SK-N-SH (cell line): ENCODE measurements around the gene NT5C1A. TPM values are rescaled to one million over a fixed set of nuclear protein-coding genes. Genes with fewer than 3 reads are reported as not detected.

Source experiments
- CTCF ChIA-PET: fragments of 300-600, 350-600 bp; formaldehyde crosslinking; extraction: SDS; loops from one replicate; lab custom pipeline; 2021; lab: Yijun Ruan, JAX
- POLR2A ChIA-PET: fragments of 350-600 bp; sonication (Branson Sonifier 250); formaldehyde crosslinking; extraction: SDS; loops from one replicate; lab custom pipeline; 2020; ENCODE audit warnings: antibody characterized with exemption, inconsistent platforms; lab: Yijun Ruan, JAX
- DNase-seq: peaks from one replicate; pipeline ENCODE4 v3.0.0; 2012
- H2AFZ ChIP-seq: fragments of 200-600 bp; sonication (generic); 2 replicates; pipeline ENCODE4 v1.8.1; 2016; ENCODE audit warnings: antibody characterized with exemption, mild to moderate bottlenecking, low read depth
- H3F3A ChIP-seq: fragments of 200-600 bp; sonication (generic); replicated peaks from 2 replicates; pipeline ENCODE3; 2016; ENCODE audit warnings: antibody characterized with exemption, mild to moderate bottlenecking; ENCODE audit not compliant: insufficient read depth
- H3K27ac ChIP-seq, 2 experiments: fragments of 200-500 bp in 1 of 2; fragments of 200-600 bp in 1 of 2; sonication (Bioruptor generic) in 1 of 2; sonication (generic), shearing (Covaris generic) in 1 of 2; 2 replicates each; pipeline versions ENCODE4 v1.5.1 to v1.6.1; 2014 to 2016; ENCODE audit warnings: low read depth in 2 of 2, inconsistent platforms in 1 of 2, low read length in 1 of 2, mild to moderate bottlenecking in 1 of 2, mixed read lengths in 1 of 2
- H3K27me3 ChIP-seq: fragments of 200-600 bp; sonication (generic), shearing (Covaris generic); 2 replicates; pipeline ENCODE4 v1.6.1; 2016; ENCODE audit warnings: mixed run types; ENCODE audit not compliant: insufficient read depth
- H3K36me3 ChIP-seq, 2 experiments: fragments of 200-500 bp in 1 of 2; fragments of 200-600 bp in 1 of 2; sonication (Bioruptor generic) in 1 of 2; sonication (generic) in 1 of 2; replicated peaks in 1 of 2; 2 replicates each; pipeline versions ENCODE3 to v1.5.1; 2014 to 2016; ENCODE audit warnings: low read length in 1 of 2, mild to moderate bottlenecking in 1 of 2; ENCODE audit not compliant: insufficient read depth in 2 of 2, control insufficient read depth in 1 of 2
- H3K4me1 ChIP-seq, 2 experiments: fragments of 200-500 bp in 1 of 2; fragments of 200-600 bp in 1 of 2; sonication (Bioruptor generic) in 1 of 2; sonication (generic), shearing (Covaris generic) in 1 of 2; 2 replicates each; pipeline versions ENCODE4 v1.5.1 to v1.6.1; 2014 to 2016; ENCODE audit warnings: low read depth in 1 of 2, low read length in 1 of 2, mixed run types in 1 of 2; ENCODE audit not compliant: insufficient read depth in 2 of 2, control insufficient read depth in 1 of 2
- H3K4me2 ChIP-seq: fragments of 200-600 bp; sonication (generic), shearing (Covaris generic); 2 replicates; pipeline ENCODE4 v1.6.1; 2017; ENCODE audit warnings: mixed run types
- H3K4me3 ChIP-seq, 2 experiments: fragments of 200-500 bp in 1 of 2; fragments of 200-600 bp in 1 of 2; sonication (Bioruptor generic) in 1 of 2; sonication (generic), shearing (Covaris generic) in 1 of 2; 2 replicates each; pipeline versions ENCODE4 v1.5.1 to v1.8.1; 2014 to 2016; ENCODE audit warnings: low read depth in 2 of 2, inconsistent platforms in 1 of 2, low read length in 1 of 2, mild to moderate bottlenecking in 1 of 2, mixed read lengths in 1 of 2, moderate library complexity in 1 of 2
- H3K79me2 ChIP-seq: fragments of 200-600 bp; sonication (generic); 2 replicates; pipeline ENCODE4 v1.8.1; 2017; ENCODE audit warnings: mild to moderate bottlenecking; ENCODE audit not compliant: insufficient read depth
- H3K9ac ChIP-seq: fragments of 200-600 bp; sonication (generic); 2 replicates; pipeline ENCODE4 v1.6.1; 2017; ENCODE audit warnings: mixed run types
- H3K9me2 ChIP-seq: fragments of 200-600 bp; sonication (generic); 2 replicates; pipeline ENCODE4 v1.6.1; 2017; ENCODE audit warnings: mixed run types
- H3K9me3 ChIP-seq: fragments of 200-600 bp; sonication (generic); 2 replicates; pipeline ENCODE4 v1.6.1; 2017; ENCODE audit warnings: mixed run types, mild to moderate bottlenecking, moderate library complexity
- H4K20me1 ChIP-seq: fragments of 200-600 bp; sonication (generic); 2 replicates; pipeline ENCODE4 v1.6.1; 2017; ENCODE audit warnings: mild to moderate bottlenecking, mixed run types; ENCODE audit not compliant: insufficient read depth
- CHD2 ChIP-seq: fragments of 150-350 bp; IDR thresholded peaks from 2 replicates; pipeline ENCODE4 v1.6.1; 2018; ENCODE audit warnings: low read length; ENCODE audit not compliant: partially characterized antibody
- EP300 ChIP-seq, 2 experiments: IDR thresholded peaks; 2 replicates each; pipeline versions ENCODE4 v1.4.0 to v1.6.1; 2012; ENCODE audit warnings: borderline replicate concordance in 1 of 2, low read depth in 1 of 2, low read length in 1 of 2
- FOSL2 ChIP-seq: IDR thresholded peaks from 2 replicates; pipeline ENCODE4 v1.4.0; 2012; ENCODE audit warnings: low read depth, mild to moderate bottlenecking, moderate library complexity, borderline replicate concordance
- FOXJ3 ChIP-seq: sonication (generic); formaldehyde crosslinking; IDR thresholded peaks from 2 replicates; pipeline ENCODE4 v1.5.1; 2020; ENCODE audit warnings: mild to moderate bottlenecking, missing genetic modification reagents
- NFIC ChIP-seq: IDR thresholded peaks from 2 replicates; pipeline ENCODE4 v1.4.0; 2012; ENCODE audit warnings: borderline replicate concordance
- WGBS: methylation state at CpG from one replicate; pipeline ENCODE4 v1.1.6; 2017; ENCODE audit warnings: low lambda C conversion rate; 5-methylcytosine and 5-hydroxymethylcytosine counted together
- polyA plus RNA-seq, 3 experiments: library from polyadenylated mRNA; depleted of rRNA; stranded (reverse); fragments of >200 nt; gene quantifications; 2 replicates each; pipeline ENCODE4 v1.2.3, GENCODE V29; 2012
- TF ChIP-seq, protein P1 (sequence below): IDR thresholded peaks from 2 replicates; pipeline ENCODE4; 2012
- TF ChIP-seq, protein P2 (sequence below): fragments of 150-350 bp; IDR thresholded peaks from 2 replicates; pipeline ENCODE4 v1.6.1; 2016; ENCODE audit warnings: mild to moderate bottlenecking, low read depth, low read length

The NT5C1A gene
- polyA plus RNA-seq, 1 of the 3 experiments (the other 2 are of a cell fraction): 0.12 TPM

DNA sequence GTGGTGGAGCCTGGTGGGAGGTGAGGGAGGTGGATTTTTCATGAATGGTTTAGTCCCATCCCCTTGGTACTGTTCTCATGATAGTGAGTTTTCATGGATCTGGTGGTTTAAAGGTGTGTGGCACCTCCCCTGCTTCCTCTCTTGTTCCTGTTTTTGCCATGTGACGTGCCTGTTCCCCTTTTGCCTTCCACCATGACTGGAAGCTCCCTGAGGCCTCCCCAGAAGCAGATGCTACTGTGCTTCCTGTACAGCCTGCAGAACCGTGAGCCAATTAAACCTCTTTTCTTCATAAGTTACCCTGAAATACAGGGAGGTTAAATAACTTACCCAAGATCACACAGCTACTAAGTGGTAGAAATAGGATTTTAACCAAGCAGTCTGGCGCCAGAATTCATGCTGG lies 28.2 kb downstream of the NT5C1A start:
- Histone ChIP-seq H3K4me1 (peaks cover 4 to 33% of the 10 kb centered on the region in 2 experiments; a peak in 2 of 4 replicates), H3K9ac (no peak overlapping the region), H3K27me3 (no peaks in the 10 kb centered on the region), H3K27ac (no peak overlapping the region), H3K36me3 (no peaks in the 10 kb centered on the region), H3K4me2 (no peak overlapping the region), H3K9me2 (no peaks in the 10 kb centered on the region), H2AFZ (no peak overlapping the region), H3F3A (peaks cover 8% of the 10 kb centered on the region), H4K20me1 (no peaks in the 10 kb centered on the region), H3K9me3 (no peaks in the 10 kb centered on the region), H3K79me2 (no peaks in the 10 kb centered on the region), H3K4me3 (no peak overlapping the region)
- ChIA-PET CTCF (interaction anchor here (0.8 to 3.0 kb wide), 5 partner anchors 8 to 38 kb away, joined by 3 to 12 read pairs (median 4); partner anchors contain the start of gene NT5C1A), POLR2A (no interaction called here)
- WGBS: 91% methylated on average over 3 of the region's 3 CpGs
- DNase-seq: no peak
- TF ChIP-seq FOXJ3 (CRISPR knock-in tag) (no peak), CHD2 (no peak), EP300 (IDR thresholded peaks at IDR 0.05; ENCODE audit: borderline replicate concordance in 1 of 2, low read depth in 1 of 2, low read length in 1 of 2) (no peak)
- TF ChIP-seq, protein P1, sequence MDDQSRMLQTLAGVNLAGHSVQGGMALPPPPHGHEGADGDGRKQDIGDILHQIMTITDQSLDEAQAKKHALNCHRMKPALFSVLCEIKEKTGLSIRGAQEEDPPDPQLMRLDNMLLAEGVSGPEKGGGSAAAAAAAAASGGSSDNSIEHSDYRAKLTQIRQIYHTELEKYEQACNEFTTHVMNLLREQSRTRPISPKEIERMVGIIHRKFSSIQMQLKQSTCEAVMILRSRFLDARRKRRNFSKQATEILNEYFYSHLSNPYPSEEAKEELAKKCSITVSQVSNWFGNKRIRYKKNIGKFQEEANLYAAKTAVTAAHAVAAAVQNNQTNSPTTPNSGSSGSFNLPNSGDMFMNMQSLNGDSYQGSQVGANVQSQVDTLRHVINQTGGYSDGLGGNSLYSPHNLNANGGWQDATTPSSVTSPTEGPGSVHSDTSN: no peak

DNA sequence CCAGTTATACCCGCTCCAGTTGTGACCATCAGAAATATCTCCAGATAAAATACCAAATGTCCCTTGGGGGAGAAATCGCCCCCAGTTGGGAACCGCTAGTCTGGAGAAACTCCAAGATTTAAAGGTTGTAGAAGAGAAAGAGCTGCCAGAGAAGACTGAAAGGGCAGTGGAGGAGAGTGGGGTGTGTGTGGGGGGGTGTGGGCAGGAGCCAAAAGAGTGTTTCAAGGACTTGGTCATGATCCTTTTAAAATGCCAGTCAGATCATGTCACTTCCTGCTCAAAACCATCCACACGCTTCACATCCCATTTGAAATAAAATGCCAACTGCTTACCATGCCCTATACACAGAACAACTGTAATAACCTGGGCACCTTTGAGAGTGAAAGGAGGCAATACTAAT lies 29.1 kb downstream of the NT5C1A start:
- Histone ChIP-seq H3K9me2 (no peaks in the 10 kb centered on the region), H3K9me3 (no peaks in the 10 kb centered on the region), H3F3A (peaks cover 8% of the 10 kb centered on the region)
- TF ChIP-seq, protein P1: 0 out of 2 replicates have a peak, but pooled peaks have one; percentile 16
- TF ChIP-seq, protein P2, sequence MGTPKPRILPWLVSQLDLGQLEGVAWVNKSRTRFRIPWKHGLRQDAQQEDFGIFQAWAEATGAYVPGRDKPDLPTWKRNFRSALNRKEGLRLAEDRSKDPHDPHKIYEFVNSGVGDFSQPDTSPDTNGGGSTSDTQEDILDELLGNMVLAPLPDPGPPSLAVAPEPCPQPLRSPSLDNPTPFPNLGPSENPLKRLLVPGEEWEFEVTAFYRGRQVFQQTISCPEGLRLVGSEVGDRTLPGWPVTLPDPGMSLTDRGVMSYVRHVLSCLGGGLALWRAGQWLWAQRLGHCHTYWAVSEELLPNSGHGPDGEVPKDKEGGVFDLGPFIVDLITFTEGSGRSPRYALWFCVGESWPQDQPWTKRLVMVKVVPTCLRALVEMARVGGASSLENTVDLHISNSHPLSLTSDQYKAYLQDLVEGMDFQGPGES: no peak
- peak; percentile 30; the same call in 1 of the 2 replicates for TF ChIP-seq FOSL2
- peak; percentile 40; the same call in 1 of the 2 replicates for TF ChIP-seq NFIC
- TF ChIP-seq, all 33 proteins: peak for 3
- 35% methylated on average over 4 of the region's 4 CpGs for WGBS
- 0 out of 2 replicates have a peak overlapping the region, but pooled peaks have one; percentile 22 for H3K4me2 ChIP-seq
- H2AFZ ChIP-seq: peak overlapping the region; percentile 75; the same call in 1 of the 2 replicates
- H3K4me1 ChIP-seq: peaks cover 4 to 34% of the 10 kb centered on the region in 2 experiments; a peak in 2 of 4 replicates
- H3K4me3 ChIP-seq: no peak overlapping the region
- no peaks in the 10 kb centered on the region for H4K20me1 ChIP-seq
- CTCF ChIA-PET: interaction anchor here (2.4 to 3.0 kb wide), 3 partner anchors 16 to 37 kb away, joined by 9 to 12 read pairs (median 10); partner anchors contain the start of gene NT5C1A
- POLR2A ChIA-PET: no interaction called here
- peak overlapping the region in 1 of 2 experiments; percentile 47; a peak in 2 of 4 replicates for H3K27ac ChIP-seq
- no peaks in the 10 kb centered on the region for H3K79me2 ChIP-seq
- DNase-seq: no peak
- H3K9ac ChIP-seq: no peak overlapping the region
- no peaks in the 10 kb centered on the region for H3K36me3 ChIP-seq
- H3K27me3 ChIP-seq: no peaks in the 10 kb centered on the region
